Astrocyte (in vitro differentiated cells and primary cell): ENCODE data around the gene MT1E. TPM values are rescaled to one million over a fixed set of nuclear protein-coding genes. Genes with fewer than 3 reads are reported as not detected.

ENCODE experiments used
- DNase-seq: peaks from one replicate; pipeline ENCODE4 v3.0.0-alpha.2; 2010; ENCODE audit warnings: low read depth
- FAIRE-seq: peaks from 2 replicates; lab custom pipeline; 2011; peaks lifted over from hg19 to GRCh38; lab: Jason Lieb, UNC
- H2AFZ ChIP-seq: 2 replicates; pipeline ENCODE4 v1.6.0; 2012; ENCODE audit warnings: low read depth, low read length, inconsistent platforms
- H3K27ac ChIP-seq: 2 replicates; pipeline ENCODE4 v1.5.1; 2011; ENCODE audit warnings: low read depth, low read length, inconsistent platforms
- H3K27me3 ChIP-seq: 2 replicates; pipeline ENCODE4 v1.6.0; 2011; ENCODE audit warnings: low read length, inconsistent platforms; ENCODE audit not compliant: insufficient read depth
- H3K36me3 ChIP-seq: 2 replicates; pipeline ENCODE4 v1.5.1; 2011; ENCODE audit warnings: low read length, inconsistent platforms; ENCODE audit not compliant: insufficient read depth
- H3K4me1 ChIP-seq: 2 replicates; pipeline ENCODE4 v1.5.1; 2011; ENCODE audit warnings: low read length, inconsistent platforms; ENCODE audit not compliant: insufficient read depth
- H3K4me2 ChIP-seq: 2 replicates; pipeline ENCODE4 v1.6.0; 2012; ENCODE audit warnings: low read length, inconsistent platforms
- H3K4me3 ChIP-seq: 2 replicates; pipeline ENCODE4 v1.5.1; 2011; ENCODE audit warnings: low read depth, mild to moderate bottlenecking, low read length, inconsistent platforms; ENCODE audit not compliant: insufficient read depth
- H3K79me2 ChIP-seq: 2 replicates; pipeline ENCODE4 v1.6.0; 2012; ENCODE audit warnings: mild to moderate bottlenecking, low read length, inconsistent platforms; ENCODE audit not compliant: insufficient read depth
- H3K9ac ChIP-seq: 2 replicates; pipeline ENCODE4 v1.6.0; 2012; ENCODE audit warnings: mild to moderate bottlenecking, low read length, inconsistent platforms
- H3K9me3 ChIP-seq: 2 replicates; pipeline ENCODE4 v1.5.1; 2012; ENCODE audit warnings: low read depth, mild to moderate bottlenecking, low read length, inconsistent platforms; ENCODE audit not compliant: insufficient read depth
- H4K20me1 ChIP-seq: 2 replicates; pipeline ENCODE4 v1.6.0; 2012; ENCODE audit warnings: low read length, inconsistent platforms; ENCODE audit not compliant: insufficient read depth
- H3K27ac Mint-ChIP-seq: one replicate; pipeline ENCODE4 v1.8.0; 2021; ENCODE audit warnings: mild to moderate bottlenecking, mixed read lengths; ENCODE audit not compliant: unreplicated experiment
- H3K27me3 Mint-ChIP-seq: one replicate; pipeline ENCODE4 v1.8.0; 2021; ENCODE audit warnings: low read depth, mixed read lengths; ENCODE audit not compliant: unreplicated experiment
- H3K36me3 Mint-ChIP-seq: one replicate; pipeline ENCODE4 v1.8.0; 2021; ENCODE audit warnings: low read depth, mixed read lengths; ENCODE audit not compliant: unreplicated experiment
- H3K4me1 Mint-ChIP-seq: one replicate; pipeline ENCODE4 v1.8.0; 2021; ENCODE audit warnings: low read depth, mixed read lengths; ENCODE audit not compliant: unreplicated experiment
- H3K4me3 Mint-ChIP-seq: one replicate; pipeline ENCODE4 v1.8.0; 2021; ENCODE audit warnings: mild to moderate bottlenecking, moderate library complexity, mixed read lengths; ENCODE audit not compliant: unreplicated experiment
- H3K9me3 Mint-ChIP-seq: one replicate; pipeline ENCODE4 v1.8.0; 2021; ENCODE audit warnings: mild to moderate bottlenecking, mixed read lengths; ENCODE audit not compliant: unreplicated experiment
- CTCF ChIP-seq: IDR thresholded peaks from 2 replicates; pipeline ENCODE4 v1.5.1; 2011; ENCODE audit warnings: low read depth, mild to moderate bottlenecking, inconsistent platforms, low read length, moderate library complexity; ENCODE audit not compliant: insufficient read depth
- EZH2 ChIP-seq: IDR thresholded peaks from 2 replicates; pipeline ENCODE4 v1.6.1; 2012; ENCODE audit warnings: mild to moderate bottlenecking, low read length, inconsistent platforms; ENCODE audit not compliant: insufficient read depth
- total RNA-seq: library from RNA; stranded (reverse); gene quantifications from 2 replicates; pipeline ENCODE4 v1.2.1, GENCODE V29; 2021

Gene MT1E
- total RNA-seq, 1 donor from 2014 or later = 11.9 TPM

GRCh38 chr16:56623637-56624036 lies 1.9 kb upstream of the MT1E start:
- Mint-ChIP-seq H3K4me3 (no peak overlapping the region), H3K36me3 (peaks cover 6% of the 10 kb centered on the region), H3K4me1 (peaks cover 5% of the 10 kb centered on the region), H3K27me3 (peaks cover 53% of the 10 kb centered on the region), H3K27ac (no peak overlapping the region), H3K9me3 (no peaks in the 10 kb centered on the region)
- DNase-seq (no peak), FAIRE-seq (no peak)
- Histone ChIP-seq H2AFZ (no peak overlapping the region), H3K36me3 (no peaks in the 10 kb centered on the region), H3K4me1 (peaks cover 25% of the 10 kb centered on the region), H3K4me3 (no peak overlapping the region), H3K79me2 (peaks cover 20% of the 10 kb centered on the region), H3K9me3 (no peaks in the 10 kb centered on the region), H3K27ac (no peak overlapping the region), H3K27me3 (no peaks in the 10 kb centered on the region), H3K4me2 (no peak overlapping the region), H4K20me1 (peaks cover 11% of the 10 kb centered on the region), H3K9ac (no peak overlapping the region)
- no peak for TF ChIP-seq CTCF
- no peak for TF ChIP-seq EZH2

- Histone ChIP-seq H3K36me3 (no peaks in the 10 kb centered on the region), H3K9me3 (no peaks in the 10 kb centered on the region), H2AFZ (peak overlapping the region; percentile 65), H3K27ac (peak overlapping the region; percentile 80), H3K4me3 (peak overlapping the region; percentile 76), H3K4me2 (peak overlapping the region; percentile 97), H3K27me3 (peaks cover 3% of the 10 kb centered on the region), H3K9ac (peak overlapping the region; percentile 85), H3K4me1 (peaks cover 25% of the 10 kb centered on the region), H4K20me1 (peaks cover 11% of the 10 kb centered on the region), H3K79me2 (peaks cover 20% of the 10 kb centered on the region)
- peak; percentile 87 for DNase-seq
- no peak for FAIRE-seq
- Mint-ChIP-seq H3K4me3 (peak overlapping the region; percentile 76), H3K27ac (peak overlapping the region; percentile 66), H3K27me3 (peaks cover 59% of the 10 kb centered on the region), H3K9me3 (no peaks in the 10 kb centered on the region), H3K4me1 (peaks cover 5% of the 10 kb centered on the region), H3K36me3 (peaks cover 6% of the 10 kb centered on the region)
- TF ChIP-seq CTCF = no peak
- TF ChIP-seq EZH2 = no peak
These were observed 518 bp downstream of the MT1E start for GRCh38 chr16:56625943-56626654.

- peaks cover 20% of the 10 kb centered on the region for H3K79me2 ChIP-seq
- TF ChIP-seq EZH2 (no peak), CTCF (no peak)
- Mint-ChIP-seq H3K27ac (peak overlapping the region; percentile 66), H3K4me1 (peaks cover 5% of the 10 kb centered on the region), H3K9me3 (no peaks in the 10 kb centered on the region), H3K4me3 (peak overlapping the region; percentile 66), H3K36me3 (peaks cover 6% of the 10 kb centered on the region), H3K27me3 (peaks cover 59% of the 10 kb centered on the region)
- no peak overlapping the region for H2AFZ ChIP-seq
- H3K27me3 ChIP-seq = peaks cover 9% of the 10 kb centered on the region
- H3K4me3 ChIP-seq = peak overlapping the region; percentile 76
- peak overlapping the region; percentile 85 for H3K9ac ChIP-seq
- peak overlapping the region; percentile 40 for H3K27ac ChIP-seq
- H3K36me3 ChIP-seq = no peaks in the 10 kb centered on the region
- H3K9me3 ChIP-seq = no peaks in the 10 kb centered on the region
- FAIRE-seq (no peak), DNase-seq (no peak)
- peaks cover 11% of the 10 kb centered on the region for H4K20me1 ChIP-seq
- H3K4me2 ChIP-seq = peak overlapping the region; percentile 97
- H3K4me1 ChIP-seq = peaks cover 25% of the 10 kb centered on the region
These were observed 1.1 kb downstream of the MT1E start for GRCh38 chr16:56626685-56627084.
